ENCODE measurements around the gene FIBP. TPM values are rescaled to one million over a fixed set of nuclear protein-coding genes. Genes with fewer than 3 reads are reported as not detected.
A peak's percentile ranks its signal among the peaks of the same experiment; 100 is the strongest.

FIBP gene
- total and polyA plus RNA-seq, 2 of the 4 experiments (the other 2 are of a cell fraction) = 141 to 182 TPM

DNA sequence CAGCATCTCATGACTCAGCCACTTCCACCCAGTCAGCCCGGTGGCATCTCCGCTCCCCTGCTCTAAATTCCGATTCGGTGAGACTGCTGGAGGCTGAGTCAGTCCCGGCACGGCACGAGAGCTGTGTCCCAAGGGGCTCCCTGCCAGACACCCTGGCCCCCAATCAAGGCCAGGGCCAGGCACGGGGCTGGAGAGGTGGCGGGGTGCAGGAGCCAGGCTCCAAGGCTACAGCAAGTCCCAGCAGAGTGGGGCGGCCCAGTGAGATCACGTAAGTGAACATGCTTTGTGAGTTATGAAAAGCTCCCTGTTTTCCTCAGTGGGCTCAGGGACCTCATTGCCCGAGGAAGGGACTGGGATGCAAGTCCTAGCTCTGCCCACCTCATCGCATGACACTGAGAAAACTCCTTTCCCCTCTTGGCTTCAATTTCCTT is 27.6 kb upstream of the FIBP start (continued):
- peak; percentile 67 for TF ChIP-seq RCOR1 (IDR thresholded peaks at IDR 0.05; ENCODE audit: insufficient replicate concordance, low read length)

DNA sequence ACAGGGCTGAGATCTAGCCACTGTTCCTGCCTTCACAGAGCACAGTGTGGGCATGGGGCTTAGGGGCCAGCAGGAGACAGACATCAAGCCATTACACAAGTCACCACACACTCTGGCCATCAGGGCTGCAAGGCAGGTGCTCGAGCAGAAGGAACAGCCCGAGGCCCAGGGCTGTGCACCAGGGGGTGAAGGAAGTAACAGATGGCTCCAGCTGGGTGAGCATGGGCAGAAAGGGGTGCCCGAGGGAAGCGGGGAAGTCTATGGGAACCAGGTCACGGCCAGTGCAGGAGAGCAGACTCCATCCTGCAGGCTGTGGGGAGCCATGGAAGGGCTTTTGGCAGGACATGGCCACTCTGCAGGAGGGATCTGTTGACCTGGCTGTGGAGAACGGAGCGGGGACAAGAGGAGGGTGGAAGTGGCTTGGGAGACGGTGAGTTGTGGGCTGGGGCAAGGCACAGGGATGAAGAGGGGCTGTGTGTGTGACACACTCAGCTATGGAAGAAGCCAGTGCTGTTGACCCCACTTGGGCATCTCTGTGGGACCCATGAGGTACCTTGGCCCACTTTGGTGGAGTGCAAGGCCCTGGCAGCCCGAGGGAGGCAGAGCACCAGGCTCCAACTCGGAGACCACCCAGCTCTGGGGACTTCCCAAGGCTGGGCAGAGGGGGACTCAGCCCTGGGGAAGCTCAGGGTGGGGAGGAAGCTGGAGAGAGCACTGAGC is 27.0 kb upstream of the FIBP start:
- Histone ChIP-seq H3K9me3 (ENCODE audit: control insufficient read depth, insufficient read depth, low read length) (no peaks in the 10 kb centered on the region), H4K20me1 (ENCODE audit: insufficient read depth, low read length) (peaks cover 6% of the 10 kb centered on the region), H3K4ac (ENCODE audit: low read depth, low read length) (peak overlapping the region; percentile 100), H3K4me2 (ENCODE audit: low read depth, low read length) (peak overlapping the region; percentile 43), H3K4me1 (ENCODE audit: control insufficient read depth, insufficient read depth, low read length) (peaks cover 55% of the 10 kb centered on the region), H3K9me1 (ENCODE audit: insufficient read depth, low read length) (peaks cover 43% of the 10 kb centered on the region), H3K23ac (ENCODE audit: low read depth, low read length) (peak overlapping the region; percentile 99), H3K79me1 (ENCODE audit: low read depth in 1 of 2, low read length in 2 of 2) (peaks cover 20 to 70% of the 10 kb centered on the region in 2 experiments; a peak in 3 of 4 replicates), H2BK120ac (ENCODE audit: low read depth, low read length) (peak overlapping the region; percentile 100), H3K18ac (ENCODE audit: low read depth, low read length) (peak overlapping the region; percentile 98), H3K27ac (ENCODE audit: insufficient read depth, low read length) (peak overlapping the region; percentile 99), H2BK5ac (ENCODE audit: low read depth, low read length, poor library complexity, severe bottlenecking) (peak overlapping the region; percentile 100), H2BK20ac (ENCODE audit: low read depth, low read length) (peak overlapping the region; percentile 100), H3K4me3 (ENCODE audit: insufficient read depth, low read depth, low read length) (no peak overlapping the region), H4K8ac (ENCODE audit: low read depth in 2 of 2, low read length in 2 of 2) (peak overlapping the region; percentile 99), H2AK5ac (ENCODE audit: low read depth, low read length) (peak overlapping the region; percentile 100), H3K27me3 (ENCODE audit: control insufficient read depth, insufficient read depth, low read length) (no peaks in the 10 kb centered on the region), H2AFZ (replicated peaks; ENCODE audit: low read length, poor library complexity) (peak overlapping the region; percentile 71), H2BK15ac (ENCODE audit: low read depth, low read length) (peak overlapping the region; percentile 99), H3K9ac (ENCODE audit: low read depth, low read length) (peak overlapping the region; percentile 72), H4K5ac (ENCODE audit: low read depth, low read length) (peak overlapping the region; percentile 98), H4K91ac (ENCODE audit: insufficient read depth, low read depth, low read length) (peak overlapping the region; percentile 100), H3K36me3 (ENCODE audit: control insufficient read depth, insufficient read depth, low read length) (peaks cover 13% of the 10 kb centered on the region), H3K14ac (replicated peaks; ENCODE audit: low read depth, low read length) (peak overlapping the region; percentile 100), H2AK9ac (replicated peaks; ENCODE audit: low read depth, low read length, poor library complexity) (peak overlapping the region; percentile 99), H3K56ac (ENCODE audit: extremely low read depth, insufficient read depth, low read length) (peak overlapping the region; percentile 99)
- dilution Hi-C loops (cut with HindIII; ENCODE audit: low sequenced_read_pairs, unreplicated experiment) (no loop called here), in situ Hi-C loops (cut with MboI; ENCODE audit: low sequenced_read_pairs) (no loop called here), intact Hi-C loops (cut with micrococcal nuclease) (loop anchor here (1.0 to 5.0 kb wide), 3 partner anchors 14 to 57 kb away; partner anchors contain the start of genes CFL1, FOSL1 and SART1)
- no peak for DNase-seq
- CTCF ChIA-PET = interaction anchor here (1.0 to 1.2 kb wide), 3 partner anchors 24 to 27 kb away, joined by 3 to 9 read pairs (median 4); partner anchors contain the start of genes CCDC85B and FIBP
- TF ChIP-seq, protein P1, sequence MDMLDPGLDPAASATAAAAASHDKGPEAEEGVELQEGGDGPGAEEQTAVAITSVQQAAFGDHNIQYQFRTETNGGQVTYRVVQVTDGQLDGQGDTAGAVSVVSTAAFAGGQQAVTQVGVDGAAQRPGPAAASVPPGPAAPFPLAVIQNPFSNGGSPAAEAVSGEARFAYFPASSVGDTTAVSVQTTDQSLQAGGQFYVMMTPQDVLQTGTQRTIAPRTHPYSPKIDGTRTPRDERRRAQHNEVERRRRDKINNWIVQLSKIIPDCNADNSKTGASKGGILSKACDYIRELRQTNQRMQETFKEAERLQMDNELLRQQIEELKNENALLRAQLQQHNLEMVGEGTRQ (IDR thresholded peaks at IDR 0.05; ENCODE audit: low read depth, low read length) = no peak
- TF ChIP-seq POLR2A (IDR thresholded peaks at IDR 0.05; ENCODE audit: low read depth, low read length) (peak; percentile 50; the same call in 1 of the 2 replicates), BHLHE40 (IDR thresholded peaks at IDR 0.05; ENCODE audit: low read depth, low read length) (no peak), CHD1 (IDR thresholded peaks at IDR 0.05; ENCODE audit: low read depth, low read length) (no peak), MAFK (IDR thresholded peaks at IDR 0.05; ENCODE audit: low read depth, low read length) (no peak), NFE2L2 (IDR thresholded peaks at IDR 0.05; ENCODE audit: low read depth, low read length) (no peak), CEBPB (IDR thresholded peaks at IDR 0.05; ENCODE audit: low read depth, low read length) (no peak), MAZ (IDR thresholded peaks at IDR 0.05; ENCODE audit: borderline replicate concordance, low read depth, low read length) (peak; percentile 96), SMC3 (IDR thresholded peaks at IDR 0.05; ENCODE audit: low read depth, low read length) (no peak), RAD21 (IDR thresholded peaks at IDR 0.05; ENCODE audit: low read length) (peak; percentile 28; the same call in 1 of the 2 replicates)
- TF ChIP-seq, protein P2, sequence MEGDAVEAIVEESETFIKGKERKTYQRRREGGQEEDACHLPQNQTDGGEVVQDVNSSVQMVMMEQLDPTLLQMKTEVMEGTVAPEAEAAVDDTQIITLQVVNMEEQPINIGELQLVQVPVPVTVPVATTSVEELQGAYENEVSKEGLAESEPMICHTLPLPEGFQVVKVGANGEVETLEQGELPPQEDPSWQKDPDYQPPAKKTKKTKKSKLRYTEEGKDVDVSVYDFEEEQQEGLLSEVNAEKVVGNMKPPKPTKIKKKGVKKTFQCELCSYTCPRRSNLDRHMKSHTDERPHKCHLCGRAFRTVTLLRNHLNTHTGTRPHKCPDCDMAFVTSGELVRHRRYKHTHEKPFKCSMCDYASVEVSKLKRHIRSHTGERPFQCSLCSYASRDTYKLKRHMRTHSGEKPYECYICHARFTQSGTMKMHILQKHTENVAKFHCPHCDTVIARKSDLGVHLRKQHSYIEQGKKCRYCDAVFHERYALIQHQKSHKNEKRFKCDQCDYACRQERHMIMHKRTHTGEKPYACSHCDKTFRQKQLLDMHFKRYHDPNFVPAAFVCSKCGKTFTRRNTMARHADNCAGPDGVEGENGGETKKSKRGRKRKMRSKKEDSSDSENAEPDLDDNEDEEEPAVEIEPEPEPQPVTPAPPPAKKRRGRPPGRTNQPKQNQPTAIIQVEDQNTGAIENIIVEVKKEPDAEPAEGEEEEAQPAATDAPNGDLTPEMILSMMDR (conservative IDR thresholded peaks at IDR 0.05; ENCODE audit: low read depth, low read length) = no peak
- 28% methylated on average over 8 of the region's 10 CpGs; no CpG with 5 or more reads in 1 of the 2 experiments for WGBS, 2 experiments (ENCODE audit: extremely low coverage in 2 of 2, insufficient read length in 1 of 2)
- POLR2A ChIA-PET (ENCODE audit: unreplicated experiment) = interaction anchor here (0.6 to 2.4 kb wide), 4 partner anchors 13 to 43 kb away, joined by 3 to 20 read pairs (median 10); partner anchors contain the start of genes CCDC85B, FIBP and FOSL1
- no TSS peak for BruUV-seq (replicated peaks)
- peak; percentile 54 for ATAC-seq (ENCODE audit: low read depth)
